Calu3 (cell line): ENCODE results near the gene CDKAL1. TPM values are rescaled to one million over a fixed set of nuclear protein-coding genes. Genes with fewer than 3 reads are reported as not detected.

Experiments used
- BruUV-seq: library from RNA; stranded (reverse); fragments of 400-500 nt; replicated peaks from 2 replicates; lab custom pipeline; 2021; lab: Mats Ljungman, UMichigan
- CTCF ChIA-PET: fragments of 300-600 bp; sonication (Branson Sonifier 250); formaldehyde crosslinking; loops from one replicate; lab custom pipeline; 2022; ENCODE audit warnings: antibody characterized with exemption; lab: Charles Lee
- DNase-seq: peaks from one replicate; pipeline ENCODE4 v3.0.0; 2022
- H3K27ac Mint-ChIP-seq: one replicate; pipeline ENCODE4 v1.8.0; 2022; ENCODE audit warnings: mixed read lengths; ENCODE audit not compliant: unreplicated experiment
- H3K27me3 Mint-ChIP-seq: one replicate; pipeline ENCODE4 v1.8.0; 2022; ENCODE audit warnings: mixed read lengths; ENCODE audit not compliant: unreplicated experiment
- H3K36me3 Mint-ChIP-seq: one replicate; pipeline ENCODE4 v1.8.0; 2022; ENCODE audit warnings: mild to moderate bottlenecking, moderate library complexity, mixed read lengths; ENCODE audit not compliant: insufficient read depth, unreplicated experiment
- H3K4me1 Mint-ChIP-seq: one replicate; pipeline ENCODE4 v1.8.0; 2022; ENCODE audit warnings: mild to moderate bottlenecking, low read depth, mixed read lengths; ENCODE audit not compliant: unreplicated experiment
- H3K4me3 Mint-ChIP-seq: one replicate; pipeline ENCODE4 v1.8.0; 2022; ENCODE audit warnings: mild to moderate bottlenecking, low read depth, moderate library complexity, mixed read lengths; ENCODE audit not compliant: unreplicated experiment
- H3K9me3 Mint-ChIP-seq: one replicate; pipeline ENCODE4 v1.8.0; 2022; ENCODE audit warnings: low read depth, mixed read lengths; ENCODE audit not compliant: unreplicated experiment
- CTCF ChIP-seq: fragments of 200-600 bp; IDR thresholded peaks from one replicate; pipeline ENCODE4 v1.8.0; 2022; ENCODE audit warnings: antibody characterized with exemption; ENCODE audit not compliant: unreplicated experiment
- intact Hi-C: fragments of 100-400 bp; cut with micrococcal nuclease; formaldehyde crosslinking; loops from one replicate; pipeline ENCODE4 v1.10.0; 2022; ENCODE audit not compliant: unreplicated experiment
- total RNA-seq: library from RNA; stranded (reverse); gene quantifications from 2 replicates; pipeline ENCODE4 v1.2.3, GENCODE V29; 2022

Gene CDKAL1
- total RNA-seq, 1 experiment from 2014 or later, result 39.6 TPM

DNA sequence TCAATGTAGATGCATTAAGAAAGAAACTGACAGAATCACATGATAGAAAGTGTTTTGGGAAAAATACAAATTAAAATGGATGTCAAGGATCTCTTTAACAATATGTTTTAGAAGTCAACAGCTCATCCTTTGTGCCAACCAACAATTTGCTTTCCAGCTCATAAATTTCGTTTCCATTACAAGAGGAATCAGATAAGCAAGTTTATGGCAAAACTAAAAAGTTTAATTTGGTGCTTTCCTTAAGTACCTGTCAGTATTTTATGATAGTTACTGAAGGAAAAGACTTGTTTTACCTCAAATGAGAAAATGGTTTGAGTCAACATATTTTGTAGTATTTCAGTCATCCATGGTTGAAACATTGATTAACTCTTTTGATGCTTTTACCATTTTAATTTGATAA is 130.0 kb downstream of the CDKAL1 start:
- Mint-ChIP-seq H3K4me3 (no peak overlapping the region), H3K27ac (no peak overlapping the region), H3K9me3 (no peaks in the 10 kb centered on the region), H3K27me3 (no peaks in the 10 kb centered on the region), H3K36me3 (no peaks in the 10 kb centered on the region), H3K4me1 (peaks cover 40% of the 10 kb centered on the region)
- DNase-seq, result no peak
- no peak for TF ChIP-seq CTCF
- no TSS peak for BruUV-seq
- CTCF ChIA-PET, result no interaction called here
- intact Hi-C loops, result no loop called here

DNA sequence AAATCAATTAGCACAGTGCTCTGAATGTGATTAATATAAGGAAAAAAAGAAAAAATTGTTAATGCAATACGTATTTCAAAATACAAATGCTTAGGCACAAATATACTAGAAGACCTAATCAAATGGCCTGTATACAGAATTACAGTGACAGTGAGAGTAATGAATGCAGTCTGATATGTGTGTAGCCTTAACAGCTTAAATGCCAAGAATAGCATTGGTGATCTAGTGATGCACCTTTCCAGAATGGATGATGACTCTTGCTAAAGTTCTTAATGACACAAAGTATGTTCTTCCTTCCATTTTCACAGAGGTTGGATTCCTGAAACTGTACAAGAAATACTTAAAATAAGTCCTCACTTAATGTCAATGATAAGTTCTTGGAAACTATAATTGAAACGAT is 131.0 kb downstream of the CDKAL1 start:
- no peaks in the 10 kb centered on the region for H3K27me3 Mint-ChIP-seq
- TF ChIP-seq CTCF, result no peak
- CTCF ChIA-PET, result interaction anchor here (0.7 kb wide), 1 partner anchor 53 kb away, joined by 3 read pairs; no protein-coding TSS in a partner anchor
- intact Hi-C loops, result no loop called here
- BruUV-seq, result no TSS peak
- no peak for DNase-seq
- H3K4me3 Mint-ChIP-seq, result no peak overlapping the region
- H3K36me3 Mint-ChIP-seq, result no peaks in the 10 kb centered on the region
- H3K4me1 Mint-ChIP-seq, result peaks cover 37% of the 10 kb centered on the region
- no peak overlapping the region for H3K27ac Mint-ChIP-seq
- H3K9me3 Mint-ChIP-seq, result no peaks in the 10 kb centered on the region

GRCh38 chr6:20669571-20670314 is 135.5 kb downstream of the CDKAL1 start:
- Mint-ChIP-seq H3K4me3 (no peak overlapping the region), H3K9me3 (no peaks in the 10 kb centered on the region), H3K27me3 (no peaks in the 10 kb centered on the region), H3K36me3 (no peaks in the 10 kb centered on the region), H3K27ac (no peak overlapping the region), H3K4me1 (peaks cover 18% of the 10 kb centered on the region)
- BruUV-seq, result no TSS peak
- CTCF ChIA-PET, result no interaction called here
- no peak for TF ChIP-seq CTCF
- DNase-seq, result no peak
- intact Hi-C loops, result no loop called here

DNA sequence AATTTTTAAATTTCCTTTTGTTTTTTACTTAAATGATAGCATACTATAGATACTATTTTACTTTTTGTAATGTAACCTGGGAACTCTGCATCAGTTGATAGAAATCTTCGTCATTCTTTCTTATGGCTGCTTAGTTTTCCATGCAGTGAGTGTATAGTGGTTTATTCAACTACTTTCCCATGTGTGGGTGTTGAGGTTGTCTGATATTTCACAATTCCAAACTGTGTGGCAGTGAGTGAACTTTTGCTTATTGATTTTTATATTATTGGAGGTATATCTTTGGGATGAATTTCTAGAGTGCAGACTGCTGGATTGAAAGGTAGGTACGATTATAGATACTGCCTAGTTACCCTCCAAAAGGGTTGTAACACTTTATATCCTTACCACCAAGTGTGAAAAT is 136.5 kb downstream of the CDKAL1 start:
- intact Hi-C loops, result no loop called here
- CTCF ChIA-PET, result no interaction called here
- no peak overlapping the region for H3K27ac Mint-ChIP-seq
- H3K4me1 Mint-ChIP-seq, result peaks cover 18% of the 10 kb centered on the region
- no peak for DNase-seq
- H3K4me3 Mint-ChIP-seq, result no peak overlapping the region
- no peak for TF ChIP-seq CTCF
- H3K27me3 Mint-ChIP-seq, result no peaks in the 10 kb centered on the region
- H3K9me3 Mint-ChIP-seq, result no peaks in the 10 kb centered on the region
- BruUV-seq, result no TSS peak
- H3K36me3 Mint-ChIP-seq, result no peaks in the 10 kb centered on the region
